ENCODE results near the gene TC2N. TPM values are rescaled to one million over a fixed set of nuclear protein-coding genes. Genes with fewer than 3 reads are reported as not detected.

Gene TC2N
- total and polyA plus RNA-seq, 2 experiments from 2014 or later, result 22.0 to 77.2 TPM

DNA sequence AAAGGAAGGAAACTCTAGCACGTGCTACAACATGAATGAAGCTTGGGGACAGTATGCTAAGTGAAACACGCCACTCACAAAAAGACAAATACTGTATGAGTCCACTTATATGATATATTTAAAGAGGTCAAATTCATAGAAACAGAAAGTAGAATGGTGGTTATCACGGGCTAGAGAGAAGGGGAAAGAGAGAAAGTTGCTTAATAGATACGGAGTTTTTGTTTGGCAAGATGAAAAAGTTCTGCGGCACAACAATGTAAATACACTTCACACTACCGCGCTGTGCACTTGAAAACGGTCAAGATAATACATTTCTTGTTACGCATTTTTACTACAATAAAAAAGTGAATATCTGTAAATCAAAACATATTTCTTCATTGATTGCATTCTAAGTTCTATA lies 42.9 kb upstream of the TC2N start:
- no peak for DNase-seq (ENCODE audit: low spot score)
- Histone ChIP-seq H3K27ac (no peak overlapping the region), H3K4me3 (no peak overlapping the region), H3K9me2 (replicated peaks; ENCODE audit: insufficient read depth) (no peaks in the 10 kb centered on the region), H3K4me1 (ENCODE audit: insufficient read depth) (no peaks in the 10 kb centered on the region), H3K27me3 (no peaks in the 10 kb centered on the region), H3K4me2 (no peak overlapping the region), H2AFZ (no peak overlapping the region), H3K79me2 (no peaks in the 10 kb centered on the region), H4K20me1 (ENCODE audit: insufficient read depth, poor library complexity, severe bottlenecking) (no peaks in the 10 kb centered on the region), H3K9me3 (ENCODE audit: low read depth) (no peaks in the 10 kb centered on the region), H3K36me3 (replicated peaks; ENCODE audit: insufficient read depth, low read depth) (no peaks in the 10 kb centered on the region)
- no peak for TF ChIP-seq EZH2 (IDR thresholded peaks at IDR 0.05; ENCODE audit: borderline replicate concordance)
- TF ChIP-seq, protein P1, sequence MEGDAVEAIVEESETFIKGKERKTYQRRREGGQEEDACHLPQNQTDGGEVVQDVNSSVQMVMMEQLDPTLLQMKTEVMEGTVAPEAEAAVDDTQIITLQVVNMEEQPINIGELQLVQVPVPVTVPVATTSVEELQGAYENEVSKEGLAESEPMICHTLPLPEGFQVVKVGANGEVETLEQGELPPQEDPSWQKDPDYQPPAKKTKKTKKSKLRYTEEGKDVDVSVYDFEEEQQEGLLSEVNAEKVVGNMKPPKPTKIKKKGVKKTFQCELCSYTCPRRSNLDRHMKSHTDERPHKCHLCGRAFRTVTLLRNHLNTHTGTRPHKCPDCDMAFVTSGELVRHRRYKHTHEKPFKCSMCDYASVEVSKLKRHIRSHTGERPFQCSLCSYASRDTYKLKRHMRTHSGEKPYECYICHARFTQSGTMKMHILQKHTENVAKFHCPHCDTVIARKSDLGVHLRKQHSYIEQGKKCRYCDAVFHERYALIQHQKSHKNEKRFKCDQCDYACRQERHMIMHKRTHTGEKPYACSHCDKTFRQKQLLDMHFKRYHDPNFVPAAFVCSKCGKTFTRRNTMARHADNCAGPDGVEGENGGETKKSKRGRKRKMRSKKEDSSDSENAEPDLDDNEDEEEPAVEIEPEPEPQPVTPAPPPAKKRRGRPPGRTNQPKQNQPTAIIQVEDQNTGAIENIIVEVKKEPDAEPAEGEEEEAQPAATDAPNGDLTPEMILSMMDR (IDR thresholded peaks at IDR 0.05; ENCODE audit: poor library complexity), result no peak
- no peak for TF ChIP-seq EZH2phosphoT487 (IDR thresholded peaks at IDR 0.05; ENCODE audit: low read depth, severe bottlenecking, unreplicated experiment)
- 93% methylated on average over 9 of the region's 9 CpGs for WGBS (ENCODE audit: low lambda C conversion rate, missing lambda C conversion rate)

DNA sequence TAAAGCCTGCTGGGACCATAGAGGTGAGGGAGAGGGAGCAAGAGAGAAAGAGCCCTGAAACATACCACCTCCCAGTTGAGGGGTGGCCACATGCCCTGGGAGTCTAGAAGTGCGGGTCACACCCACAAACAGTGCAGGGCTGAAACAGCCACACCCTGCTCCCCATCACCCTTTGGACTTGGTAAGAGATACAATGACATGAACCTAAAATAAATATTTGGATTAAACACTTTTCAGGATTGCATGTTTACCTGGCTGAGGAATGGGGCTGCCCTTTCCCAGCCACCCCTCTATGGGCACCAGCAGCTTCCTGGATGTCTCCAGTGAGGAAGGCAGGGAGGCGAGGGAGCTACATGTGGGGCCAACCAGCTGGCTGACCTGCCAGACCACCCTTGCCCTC lies 39.0 kb upstream of the TC2N start:
- no peak overlapping the region for H3K27ac ChIP-seq
- no peaks in the 10 kb centered on the region for H3K79me2 ChIP-seq
- no peak overlapping the region for H2AFZ ChIP-seq
- 88% methylated on average over 2 of the region's 2 CpGs for WGBS (ENCODE audit: low lambda C conversion rate, missing lambda C conversion rate)
- no peak overlapping the region for H3K4me2 ChIP-seq
- no peaks in the 10 kb centered on the region for H3K9me2 ChIP-seq (replicated peaks; ENCODE audit: insufficient read depth)
- no peaks in the 10 kb centered on the region for H3K36me3 ChIP-seq (replicated peaks; ENCODE audit: insufficient read depth, low read depth)
- H3K9me3 ChIP-seq (ENCODE audit: low read depth), result no peaks in the 10 kb centered on the region
- H3K4me3 ChIP-seq, result no peak overlapping the region
- no peaks in the 10 kb centered on the region for H3K27me3 ChIP-seq
- no peak for DNase-seq (ENCODE audit: low spot score)
- TF ChIP-seq, protein P1 (IDR thresholded peaks at IDR 0.05; ENCODE audit: poor library complexity), result no peak
- TF ChIP-seq EZH2phosphoT487 (IDR thresholded peaks at IDR 0.05; ENCODE audit: low read depth, severe bottlenecking, unreplicated experiment), result no peak
- no peak for TF ChIP-seq EZH2 (IDR thresholded peaks at IDR 0.05; ENCODE audit: borderline replicate concordance)
- no peaks in the 10 kb centered on the region for H3K4me1 ChIP-seq (ENCODE audit: insufficient read depth)
- no peaks in the 10 kb centered on the region for H4K20me1 ChIP-seq (ENCODE audit: insufficient read depth, poor library complexity, severe bottlenecking)

DNA sequence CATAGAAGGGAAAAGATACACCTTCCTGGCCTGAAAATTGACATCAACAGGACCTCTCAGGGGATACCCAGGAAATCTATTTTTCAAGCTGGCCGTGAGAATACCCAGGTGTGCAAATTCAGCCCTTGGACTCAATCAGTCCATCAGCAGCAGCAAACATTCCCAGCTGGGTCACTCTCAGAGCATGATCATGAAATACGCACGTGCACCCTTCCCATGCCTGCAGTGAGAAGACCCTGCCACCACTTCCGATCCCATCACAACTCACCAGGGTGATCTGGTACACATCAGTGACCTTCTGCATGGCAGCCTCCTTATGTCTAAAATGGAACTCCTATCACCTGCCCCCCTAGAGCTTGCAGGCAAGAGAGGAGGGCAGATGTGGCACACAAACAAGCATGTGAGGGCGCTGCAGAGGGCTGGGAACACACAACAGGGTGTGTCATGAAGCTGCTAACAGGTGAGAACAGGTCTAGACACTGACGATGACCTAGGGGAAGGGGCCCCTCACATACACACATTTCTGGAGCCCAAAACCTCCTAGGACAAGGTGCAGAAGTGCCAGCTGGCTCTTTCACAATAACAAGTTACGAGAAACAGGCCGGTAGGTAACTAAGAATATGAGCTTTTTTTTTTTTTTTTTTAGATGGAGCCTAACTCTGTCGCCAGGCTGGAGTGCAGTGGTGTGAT lies 37.8 kb upstream of the TC2N start:
- Histone ChIP-seq H3K9me2 (replicated peaks; ENCODE audit: insufficient read depth) (no peaks in the 10 kb centered on the region), H3K4me2 (no peak overlapping the region), H3K9me3 (ENCODE audit: low read depth) (no peaks in the 10 kb centered on the region), H3K27ac (no peak overlapping the region), H2AFZ (no peak overlapping the region), H4K20me1 (ENCODE audit: insufficient read depth, poor library complexity, severe bottlenecking) (no peaks in the 10 kb centered on the region), H3K4me1 (ENCODE audit: insufficient read depth) (no peaks in the 10 kb centered on the region), H3K79me2 (no peaks in the 10 kb centered on the region), H3K27me3 (no peaks in the 10 kb centered on the region), H3K4me3 (no peak overlapping the region), H3K36me3 (replicated peaks; ENCODE audit: insufficient read depth, low read depth) (no peaks in the 10 kb centered on the region)
- 92% methylated on average over 9 of the region's 9 CpGs for WGBS (ENCODE audit: low lambda C conversion rate, missing lambda C conversion rate)
- no peak for DNase-seq (ENCODE audit: low spot score)
- no peak for TF ChIP-seq EZH2 (IDR thresholded peaks at IDR 0.05; ENCODE audit: borderline replicate concordance)
- TF ChIP-seq, protein P1 (IDR thresholded peaks at IDR 0.05; ENCODE audit: poor library complexity), result no peak
- TF ChIP-seq EZH2phosphoT487 (IDR thresholded peaks at IDR 0.05; ENCODE audit: low read depth, severe bottlenecking, unreplicated experiment), result no peak
